ENCODE results near the gene LCN6.
"Not testable (repeated sequence)": the region's sequence is repeated elsewhere in the genome, so short reads cannot be mapped to it uniquely, and the experiment has no call there.

The LCN6 gene, protein sequence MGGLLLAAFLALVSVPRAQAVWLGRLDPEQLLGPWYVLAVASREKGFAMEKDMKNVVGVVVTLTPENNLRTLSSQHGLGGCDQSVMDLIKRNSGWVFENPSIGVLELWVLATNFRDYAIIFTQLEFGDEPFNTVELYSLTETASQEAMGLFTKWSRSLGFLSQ

DNA sequence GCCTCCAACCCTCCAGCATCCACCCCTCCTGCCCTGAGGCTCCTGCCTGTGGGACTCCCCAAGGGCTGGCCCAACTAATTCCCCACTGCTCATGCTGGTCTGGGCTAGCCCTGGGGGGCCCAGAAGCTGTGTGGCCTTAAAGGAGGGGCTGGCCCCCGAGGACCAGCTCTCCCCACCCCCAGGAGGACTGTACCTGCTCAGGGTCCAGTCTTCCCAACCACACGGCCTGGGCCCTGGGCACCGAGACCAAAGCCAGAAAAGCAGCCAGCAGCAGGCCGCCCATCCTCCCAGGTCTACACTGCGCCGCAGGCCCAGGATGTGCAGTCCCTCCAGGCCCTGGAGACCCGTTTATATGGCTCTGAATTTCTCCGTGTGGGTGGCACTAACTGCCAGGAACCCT lies at the start of gene LCN6:
Gene LCN6, minus strand, starts transcription at position 325 of the 400 bp plus-strand sequence. Its CDS starts 42 bp downstream, at position 283.
- no peak for DNase-seq (ENCODE audit: low read depth)

GRCh38 chr9:136796775-136797347 lies 48.5 kb upstream of the LCN6 start:
- DNase-seq (ENCODE audit: low read depth): not testable (repeated sequence)

- no peak for DNase-seq (ENCODE audit: low read depth)
Measured at GRCh38 chr9:136796238-136796774, 48.0 kb upstream of the LCN6 start, which contains the start of gene CCDC183. CCDC183 (plus strand) TSS chr9:136796338; CDS start chr9:136796398, 60 bp downstream.

DNA sequence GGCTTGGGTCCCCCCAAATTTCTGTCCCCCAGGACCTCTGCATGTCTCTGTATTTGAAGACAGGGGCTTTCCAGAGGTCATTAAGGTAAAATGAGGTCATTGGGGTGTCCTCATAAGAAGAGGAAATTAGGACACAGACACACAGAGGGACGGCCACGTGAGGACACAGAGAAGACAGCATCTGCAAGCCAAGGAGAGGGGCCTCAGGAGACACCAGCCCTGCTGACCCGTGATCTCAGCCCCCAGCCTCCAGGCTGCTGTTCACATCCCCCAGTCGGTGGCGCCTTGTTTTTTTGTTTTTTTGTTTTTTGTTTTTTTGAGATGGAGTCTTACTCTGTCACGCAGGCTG lies 46.6 kb upstream of the LCN6 start:
- DNase-seq (ENCODE audit: low read depth): no peak

DNA sequence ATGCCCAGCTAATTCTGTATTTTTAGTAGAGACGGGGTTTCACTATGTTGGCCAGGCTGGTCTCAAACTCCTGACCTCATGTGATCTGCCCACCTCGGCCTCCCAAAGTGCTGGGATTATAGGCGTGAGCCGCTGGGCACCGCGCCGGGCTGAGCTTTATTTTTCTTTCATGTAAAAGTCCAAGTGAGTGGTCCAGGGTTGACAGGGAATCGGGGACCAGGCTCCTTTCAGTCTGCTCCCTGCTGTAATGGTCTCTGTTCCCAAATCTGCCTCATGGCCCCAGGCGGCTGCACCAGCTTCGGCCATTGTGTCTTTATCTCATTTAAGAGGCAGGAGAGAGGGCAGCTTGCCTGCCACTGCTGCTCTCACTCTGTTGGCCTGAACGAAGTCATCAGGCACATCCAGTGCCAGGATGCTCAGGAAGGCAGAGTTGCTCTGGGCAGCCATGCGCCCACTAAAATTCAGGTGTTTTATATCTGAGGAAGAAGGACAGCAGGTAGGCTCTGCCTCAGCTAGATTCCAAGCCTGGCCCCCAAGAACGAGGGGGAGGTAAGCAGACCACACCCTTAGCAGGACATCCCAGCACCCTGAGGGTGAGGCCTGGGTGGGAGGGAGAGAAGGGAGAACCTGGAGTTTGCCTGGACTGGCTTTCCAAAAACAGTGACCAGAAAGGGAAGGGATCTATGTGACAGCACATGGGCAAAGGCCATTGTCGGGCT lies 46.1 kb upstream of the LCN6 start:
- DNase-seq (ENCODE audit: low read depth): no peak

DNA sequence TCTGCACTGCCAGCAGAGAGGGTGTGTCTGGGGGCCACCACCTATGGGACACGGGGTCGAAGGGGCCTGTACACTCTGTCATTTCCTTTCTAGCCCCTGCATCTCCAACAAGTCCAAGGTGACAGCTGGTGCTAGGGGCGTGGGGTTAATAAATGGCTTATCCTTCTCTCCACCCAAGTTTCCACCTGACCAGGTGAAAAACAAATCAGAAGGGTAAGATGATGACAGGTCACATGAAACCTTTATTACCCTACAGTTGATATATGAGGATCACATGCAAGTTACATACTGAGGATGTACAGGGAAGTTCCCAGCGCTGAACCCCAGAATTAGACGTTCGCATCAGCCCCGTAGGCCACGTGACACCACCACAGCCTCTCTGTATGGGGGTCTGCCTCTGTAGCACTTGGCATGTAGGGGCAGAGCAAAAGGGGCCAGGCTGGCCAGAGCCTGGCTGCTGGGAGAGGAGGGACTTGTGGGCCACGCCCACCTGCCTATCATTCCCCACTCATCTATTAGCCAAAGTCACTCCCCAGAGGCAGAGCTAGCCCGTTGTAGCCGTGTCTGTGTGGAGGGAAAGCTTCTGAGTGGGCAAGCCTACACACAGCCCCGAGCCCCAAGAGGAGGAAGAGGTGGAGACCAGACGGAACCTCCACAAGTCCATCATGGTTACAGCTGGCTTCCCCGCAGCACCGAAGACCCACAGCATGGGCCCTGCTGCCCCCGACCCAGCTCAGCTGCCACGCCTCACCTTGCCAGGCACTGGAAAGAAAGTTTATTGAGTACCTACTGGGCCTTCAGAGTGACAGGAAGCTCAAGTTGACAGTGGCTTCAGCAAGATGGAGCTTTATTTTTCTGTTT lies 45.0 kb upstream of the LCN6 start:
- DNase-seq (ENCODE audit: low read depth): no peak

DNA sequence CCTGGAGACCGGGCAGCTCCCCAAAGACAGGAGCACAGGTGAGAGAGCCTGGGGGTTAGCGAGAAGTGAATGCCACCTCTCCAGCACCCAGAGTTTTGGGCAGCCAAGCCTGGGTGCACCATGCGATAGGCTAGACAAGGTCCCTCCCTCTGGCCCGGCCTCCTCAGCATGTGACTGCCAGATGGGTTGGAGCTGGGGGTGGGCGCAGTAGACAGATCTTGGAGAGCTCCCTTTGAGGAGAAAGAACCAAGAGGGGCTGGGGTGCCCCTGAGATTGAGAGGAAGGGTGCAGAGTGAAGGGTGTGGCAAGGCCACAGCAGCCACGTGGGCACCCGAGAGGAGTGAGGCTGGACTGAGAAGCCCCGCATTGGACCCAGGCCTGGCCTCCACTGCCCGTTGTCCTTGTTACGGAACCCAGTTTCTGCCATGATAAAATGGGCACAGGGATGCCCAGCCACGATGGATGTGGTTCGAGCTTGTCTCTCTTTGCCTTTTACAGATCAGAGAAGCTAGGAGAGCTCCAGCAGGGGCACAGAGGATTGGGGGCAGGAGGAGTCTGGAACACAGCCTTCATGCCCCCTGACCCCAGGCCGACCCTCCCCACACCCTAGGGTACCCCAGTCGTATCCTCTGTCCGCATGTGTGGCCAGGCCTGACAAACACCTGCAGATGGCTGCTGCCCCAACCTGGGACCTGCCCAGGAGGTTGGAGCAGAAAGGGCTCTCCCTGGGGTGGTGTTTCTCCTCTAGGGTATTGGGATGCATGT lies 44.2 kb upstream of the LCN6 start:
- no peak for DNase-seq (ENCODE audit: low read depth)

- DNase-seq (ENCODE audit: low read depth): no peak
Measured at GRCh38 chr9:136791516-136792276, 43.4 kb upstream of the LCN6 start.

DNA sequence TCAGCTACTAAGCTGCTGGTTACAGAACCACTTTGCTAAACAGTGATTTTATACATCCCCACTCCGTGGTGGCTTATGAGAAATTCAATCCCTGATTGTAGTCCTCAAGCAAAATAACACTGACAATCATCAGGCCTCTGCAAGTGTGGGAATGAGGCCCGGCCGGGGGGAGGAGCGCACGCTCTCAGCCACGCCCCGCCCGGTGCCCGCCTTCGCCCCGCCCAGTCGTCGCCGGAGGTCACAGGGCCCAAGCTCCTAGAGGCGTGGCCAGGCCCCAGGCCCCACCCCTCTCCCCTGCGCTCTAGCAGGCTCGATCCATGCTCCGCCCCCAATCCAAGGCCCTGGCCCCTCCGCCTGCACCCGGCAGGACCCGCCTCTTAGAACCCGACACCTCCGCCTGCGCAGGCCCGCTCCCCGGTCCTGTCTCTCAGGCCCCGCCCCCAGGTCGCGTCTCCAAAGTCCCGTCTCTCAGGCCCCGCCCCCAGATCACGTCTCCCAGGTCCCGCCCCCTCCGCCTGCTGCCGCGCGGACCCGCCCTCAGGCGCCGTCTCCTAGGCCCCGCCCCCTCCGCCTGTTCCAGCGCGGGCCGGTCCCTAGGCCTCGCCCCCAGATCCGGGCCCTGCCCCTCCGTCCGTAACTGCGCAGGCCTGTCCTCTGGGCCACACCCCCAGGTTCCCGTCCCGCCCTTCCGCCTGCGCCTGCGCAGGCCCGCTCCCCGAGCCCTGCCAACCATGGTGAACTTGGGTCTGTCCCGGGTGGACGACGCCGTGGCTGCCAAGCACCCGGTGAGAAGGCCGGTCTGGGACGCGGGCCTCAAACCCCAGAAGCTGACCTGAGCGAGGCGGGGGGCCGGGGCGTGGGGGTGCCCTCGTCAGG lies 42.6 kb upstream of the LCN6 start, which contains the start of gene TMEM141:
Gene TMEM141, plus strand, starts transcription at position 705 of the 876 bp plus-strand sequence. Its CDS starts 27 bp downstream, at position 732.
- peak; percentile 82 for DNase-seq (ENCODE audit: low read depth)

- DNase-seq (ENCODE audit: low read depth): no peak
Measured at GRCh38 chr9:136789523-136789937, 41.2 kb upstream of the LCN6 start.

GRCh38 chr9:136788644-136789522 lies 40.6 kb upstream of the LCN6 start:
- not testable (repeated sequence) for DNase-seq (ENCODE audit: low read depth)

GRCh38 chr9:136787690-136788400 lies 39.5 kb upstream of the LCN6 start:
- DNase-seq (ENCODE audit: low read depth): no peak

DNA sequence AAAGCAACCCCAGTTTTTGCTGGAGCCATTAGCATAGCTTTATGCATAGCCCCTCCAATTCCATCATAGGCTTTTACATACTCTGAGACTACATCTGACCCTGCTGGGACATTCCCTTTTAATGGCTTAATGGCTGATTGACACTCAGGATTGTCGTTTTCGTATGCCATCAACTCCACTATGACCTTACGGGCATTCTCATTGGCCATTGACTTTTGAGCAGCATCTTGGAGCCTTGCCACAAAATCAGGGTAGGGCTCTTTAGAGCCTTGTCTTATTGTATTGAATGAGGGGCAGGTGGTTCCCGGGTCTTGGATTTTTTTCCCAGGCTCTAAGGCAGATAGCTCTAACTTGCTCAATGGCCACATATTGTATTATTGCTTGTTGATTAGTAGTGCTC lies 38.7 kb upstream of the LCN6 start:
- not testable (repeated sequence) for DNase-seq (ENCODE audit: low read depth)

DNA sequence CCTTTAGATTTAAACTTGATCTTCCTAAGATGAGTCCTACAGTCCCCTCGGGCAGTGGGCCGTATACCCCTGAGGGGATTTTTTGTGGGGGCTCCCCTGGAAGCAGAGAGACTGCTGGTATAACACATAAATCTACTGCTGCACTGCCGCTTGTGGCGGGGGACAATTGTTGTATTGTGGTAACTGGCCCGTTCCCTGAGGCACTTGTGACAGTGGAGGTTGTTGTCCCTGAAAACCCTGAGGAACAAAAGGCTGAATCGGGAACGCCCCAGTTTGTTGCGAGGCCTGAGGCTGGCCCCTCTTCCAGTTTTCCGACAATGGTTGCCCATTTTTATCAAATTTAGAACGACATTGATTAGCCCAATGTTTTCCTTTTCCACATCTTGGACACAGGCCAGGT lies 38.1 kb upstream of the LCN6 start:
- no peak for DNase-seq (ENCODE audit: low read depth)

DNA sequence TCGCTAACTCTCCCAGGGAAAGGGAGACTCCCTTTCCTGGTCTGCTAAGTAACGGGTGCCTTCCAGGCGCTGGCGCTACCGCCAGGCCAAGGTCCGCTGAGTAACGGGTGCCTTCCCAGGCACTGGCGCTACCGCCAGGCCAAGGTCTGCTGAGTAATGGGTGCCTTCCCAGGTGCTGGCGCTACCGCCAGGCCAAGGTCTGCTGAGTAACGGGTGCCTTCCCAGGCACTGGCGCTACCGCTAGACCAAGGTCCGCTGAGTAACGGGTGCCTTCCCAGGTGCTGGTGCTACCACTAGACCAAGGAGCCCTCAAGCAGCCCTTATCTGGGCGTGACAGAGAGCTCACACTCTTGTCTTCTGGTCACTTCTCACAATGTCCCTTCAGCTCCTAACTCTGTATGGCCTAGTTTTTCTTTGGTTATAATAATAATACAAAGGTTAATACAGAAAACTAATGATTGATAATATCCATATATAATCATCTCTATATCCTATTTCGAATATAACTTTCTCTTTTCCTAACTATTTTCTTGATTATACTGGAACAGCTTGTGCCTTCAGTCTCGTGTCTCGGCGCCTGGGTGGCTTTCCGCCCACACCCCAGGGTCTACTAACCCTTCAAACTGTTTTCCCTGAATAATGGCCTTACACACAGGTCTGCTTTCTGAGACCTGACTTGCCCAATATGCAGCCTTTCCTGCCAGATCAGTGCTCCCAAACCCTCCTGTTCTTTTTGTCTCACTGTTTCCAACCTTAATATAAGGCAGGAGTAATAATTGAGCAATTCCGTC lies 37.4 kb upstream of the LCN6 start:
- not testable (repeated sequence) for DNase-seq (ENCODE audit: low read depth)

DNA sequence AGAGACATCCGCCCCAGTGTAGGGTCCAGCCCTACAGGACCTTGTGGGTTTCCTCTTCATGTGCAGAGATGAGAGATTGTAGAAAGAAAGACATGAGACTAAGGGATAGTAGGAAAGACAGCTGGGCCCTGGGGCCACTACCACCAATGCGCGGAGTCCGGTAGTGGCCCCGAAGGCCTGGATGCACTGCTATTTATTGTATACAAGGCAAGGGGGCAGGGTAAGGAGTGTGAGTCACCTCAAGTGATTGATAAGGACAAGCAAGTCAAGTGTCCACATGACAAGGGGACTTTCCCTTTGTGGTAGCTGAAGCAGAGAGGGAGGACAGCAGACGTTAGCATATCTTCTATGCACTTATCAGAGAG lies 36.7 kb upstream of the LCN6 start:
- no peak for DNase-seq (ENCODE audit: low read depth)

Measured in GM04503 (cell line).